ENCODE data around the gene HPGDS. TPM values are rescaled to one million over a fixed set of nuclear protein-coding genes. Genes with fewer than 3 reads are reported as not detected.
"Not testable (repeated sequence)": the region's sequence is repeated elsewhere in the genome, so short reads cannot be mapped to it uniquely, and the experiment has no call there.

The HPGDS gene
- total RNA-seq, 4 donors from 2014 or later: 0.53 TPM; not detected in 3

DNA sequence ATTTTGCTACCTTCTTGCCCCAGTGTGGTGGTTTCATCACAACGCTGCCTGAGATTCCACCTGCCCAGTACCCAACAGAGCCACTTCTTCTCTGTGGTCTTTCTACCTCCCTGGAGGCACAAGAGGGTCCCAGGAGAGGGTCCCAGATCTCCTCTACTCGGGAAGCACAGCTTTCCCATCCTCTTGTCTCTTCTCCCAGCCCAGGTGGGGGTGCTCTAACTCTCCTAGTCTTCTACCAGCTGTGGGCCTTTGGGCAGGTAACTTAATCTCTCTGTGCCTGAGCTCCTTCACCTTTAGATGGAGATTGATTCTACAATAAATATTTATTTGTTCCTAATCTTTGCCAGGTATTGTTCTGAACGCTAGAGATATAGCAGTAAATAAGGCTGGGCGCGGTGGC lies 1.8 kb upstream of the HPGDS start:
- in situ Hi-C loops (cut with MboI; ENCODE audit: low sequenced_read_pairs in 4 of 4): no loop called here

GRCh38 chr4:94341481-94342370 lies 910 bp downstream of the HPGDS start:
- Histone ChIP-seq H3K27me3 (no peaks in the 10 kb centered on the region), H3K9me3 (no peaks in the 10 kb centered on the region), H3K4me1 (no peaks in the 10 kb centered on the region), H3K4me3 (no peak overlapping the region), H3K27ac (no peak overlapping the region), H3K36me3 (no peaks in the 10 kb centered on the region)
- TF ChIP-seq POLR2A (IDR thresholded peaks at IDR 0.05): no peak
- no peak for TF ChIP-seq CTCF (IDR thresholded peaks at IDR 0.05 in 4 of 5, conservative IDR thresholded peaks at IDR 0.05 in 1 of 5)
- ATAC-seq (no peak), DNase-seq (no peak)
- intact Hi-C loops (cut with DNase I; ENCODE audit: low total_unique reads) (no loop called here), in situ Hi-C loops (cut with MboI; ENCODE audit: low sequenced_read_pairs in 4 of 4) (no loop called here)

More for the DNA sequence above, 1.8 kb upstream of the HPGDS start:
- Histone ChIP-seq H3K9me3 (no peaks in the 10 kb centered on the region), H3K4me3 (no peak overlapping the region), H3K36me3 (no peaks in the 10 kb centered on the region), H3K4me1 (no peaks in the 10 kb centered on the region), H3K27ac (no peak overlapping the region), H3K27me3 (no peaks in the 10 kb centered on the region)
- no peak for DNase-seq
- TF ChIP-seq CTCF (IDR thresholded peaks at IDR 0.05 in 4 of 5, conservative IDR thresholded peaks at IDR 0.05 in 1 of 5) (no peak), POLR2A (IDR thresholded peaks at IDR 0.05) (no peak)
- ATAC-seq: no peak
- intact Hi-C loops (cut with DNase I; ENCODE audit: low total_unique reads): no loop called here

GRCh38 chr4:94339779-94340178 lies 2.9 kb downstream of the HPGDS start:
- Histone ChIP-seq H3K4me1 (peaks cover 0 to 6% of the 10 kb centered on the region in 2 donors), H3K36me3 (no peaks in the 10 kb centered on the region), H3K27me3 (no peaks in the 10 kb centered on the region), H3K27ac (no peak overlapping the region), H3K9me3 (no peaks in the 10 kb centered on the region), H3K4me3 (no peak overlapping the region)
- ATAC-seq (no peak), DNase-seq (no peak)
- in situ Hi-C loops (cut with MboI; ENCODE audit: low sequenced_read_pairs in 4 of 4): no loop called here
- TF ChIP-seq CTCF (IDR thresholded peaks at IDR 0.05 in 4 of 5, conservative IDR thresholded peaks at IDR 0.05 in 1 of 5): no peak
- TF ChIP-seq POLR2A (IDR thresholded peaks at IDR 0.05): no peak
- intact Hi-C loops (cut with DNase I; ENCODE audit: low total_unique reads): loop anchor here (10.0 kb wide), 1 partner anchor 55 kb away; no protein-coding TSS in a partner anchor

DNA sequence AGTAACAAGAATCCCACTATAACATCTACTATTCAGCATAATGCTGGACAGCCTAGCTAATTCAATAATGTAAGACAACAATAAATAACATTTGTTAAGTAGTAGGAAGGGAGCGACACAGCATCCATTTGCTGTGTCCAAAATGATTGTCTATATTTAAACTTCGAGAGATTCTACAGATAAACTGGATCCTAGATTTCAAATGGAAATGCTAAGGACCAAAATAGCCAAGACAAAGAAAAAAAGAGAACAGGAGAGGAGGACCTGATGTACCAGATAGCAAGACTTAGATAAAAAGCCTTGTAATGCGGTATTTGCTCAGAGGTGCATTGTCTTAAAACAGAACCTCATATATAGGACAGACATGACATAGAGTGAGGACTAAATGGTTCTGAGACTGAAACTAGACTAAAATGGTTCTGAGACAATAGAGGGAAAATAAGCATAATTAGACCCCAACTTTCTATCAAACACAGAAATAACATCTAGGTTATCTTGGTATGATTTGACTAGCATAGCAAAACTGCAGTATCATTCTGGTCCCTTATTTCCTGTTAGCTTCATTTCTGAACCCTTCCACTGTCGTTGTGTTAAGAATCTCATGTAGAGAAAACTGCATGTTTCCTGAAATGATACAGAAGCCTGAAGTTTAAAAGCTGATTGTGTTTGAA lies 3.8 kb downstream of the HPGDS start:
- ATAC-seq: no peak
- H3K4me3 ChIP-seq: no peak overlapping the region
- H3K27ac ChIP-seq: no peak overlapping the region
- in situ Hi-C loops (cut with MboI; ENCODE audit: low sequenced_read_pairs in 4 of 4) (no loop called here), intact Hi-C loops (cut with DNase I; ENCODE audit: low total_unique reads) (loop anchor here (10.0 kb wide), 1 partner anchor 56 kb away; no protein-coding TSS in a partner anchor)
- DNase-seq: no peak
- no peaks in the 10 kb centered on the region for H3K27me3 ChIP-seq
- H3K36me3 ChIP-seq: no peaks in the 10 kb centered on the region
- no peak for TF ChIP-seq CTCF (IDR thresholded peaks at IDR 0.05 in 4 of 5, conservative IDR thresholded peaks at IDR 0.05 in 1 of 5)
- no peak for TF ChIP-seq POLR2A (IDR thresholded peaks at IDR 0.05)
- H3K4me1 ChIP-seq: peaks cover 0 to 10% of the 10 kb centered on the region in 2 donors
- no peaks in the 10 kb centered on the region for H3K9me3 ChIP-seq

DNA sequence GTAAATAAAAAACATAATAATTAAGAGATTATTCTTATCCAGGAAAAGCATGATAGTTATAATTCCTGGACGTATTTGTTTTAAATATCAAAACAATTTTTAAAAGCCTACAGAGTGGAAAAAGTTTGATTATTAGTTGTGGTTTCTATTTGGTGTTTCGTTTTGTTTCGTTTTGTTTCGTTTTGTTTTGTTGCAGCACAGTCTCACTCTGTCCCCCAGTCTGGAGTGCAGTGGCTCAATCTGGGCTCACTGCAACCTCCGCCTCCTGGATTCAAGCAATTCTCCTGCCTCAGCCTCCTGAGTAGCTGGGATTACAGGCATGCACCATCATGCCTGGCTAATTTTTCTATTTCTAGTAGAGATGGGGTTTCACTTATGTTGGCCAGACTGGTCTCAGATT lies 5.8 kb downstream of the HPGDS start:
- ATAC-seq; in situ Hi-C loops (cut with MboI; ENCODE audit: low sequenced_read_pairs in 4 of 4); DNase-seq; H3K27ac ChIP-seq; H3K36me3 ChIP-seq; H3K27me3 ChIP-seq; H3K4me3 ChIP-seq; H3K9me3 ChIP-seq: not testable (repeated sequence)
- H3K4me1 ChIP-seq: peaks cover 0 to 10% of the 10 kb centered on the region in 2 donors
- intact Hi-C loops (cut with DNase I; ENCODE audit: low total_unique reads): loop anchor here (10.0 kb wide), 1 partner anchor 58 kb away; no protein-coding TSS in a partner anchor
